Transverse colon (tissue), 3 donors: Measurements from ENCODE around the gene SPEF2.

Experiments
- EP300 ChIP-seq: sonication (generic); formaldehyde crosslinking; IDR thresholded peaks from one replicate; pipeline ENCODE4 v1.6.1; 2017; ENCODE audit warnings: antibody characterized with exemption, low read depth
- TF ChIP-seq, protein P1 (sequence below), 5 experiments: fragments of 200-600 bp in 3 of 5; fragments of 450-650 bp in 2 of 5; sonication (generic) in 3 of 5; IDR thresholded peaks; 1 replicate in 2 of 5; 2 replicates in 3 of 5; pipeline ENCODE4 v1.5.1; 2016 to 2017; ENCODE audit warnings: antibody characterized with exemption in 5 of 5, inconsistent platforms in 3 of 5, mild to moderate bottlenecking in 2 of 5, moderate library complexity in 1 of 5

- TF ChIP-seq, protein P1, sequence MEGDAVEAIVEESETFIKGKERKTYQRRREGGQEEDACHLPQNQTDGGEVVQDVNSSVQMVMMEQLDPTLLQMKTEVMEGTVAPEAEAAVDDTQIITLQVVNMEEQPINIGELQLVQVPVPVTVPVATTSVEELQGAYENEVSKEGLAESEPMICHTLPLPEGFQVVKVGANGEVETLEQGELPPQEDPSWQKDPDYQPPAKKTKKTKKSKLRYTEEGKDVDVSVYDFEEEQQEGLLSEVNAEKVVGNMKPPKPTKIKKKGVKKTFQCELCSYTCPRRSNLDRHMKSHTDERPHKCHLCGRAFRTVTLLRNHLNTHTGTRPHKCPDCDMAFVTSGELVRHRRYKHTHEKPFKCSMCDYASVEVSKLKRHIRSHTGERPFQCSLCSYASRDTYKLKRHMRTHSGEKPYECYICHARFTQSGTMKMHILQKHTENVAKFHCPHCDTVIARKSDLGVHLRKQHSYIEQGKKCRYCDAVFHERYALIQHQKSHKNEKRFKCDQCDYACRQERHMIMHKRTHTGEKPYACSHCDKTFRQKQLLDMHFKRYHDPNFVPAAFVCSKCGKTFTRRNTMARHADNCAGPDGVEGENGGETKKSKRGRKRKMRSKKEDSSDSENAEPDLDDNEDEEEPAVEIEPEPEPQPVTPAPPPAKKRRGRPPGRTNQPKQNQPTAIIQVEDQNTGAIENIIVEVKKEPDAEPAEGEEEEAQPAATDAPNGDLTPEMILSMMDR (IDR thresholded peaks at IDR 0.05), result peak; percentile 59 to 82 (median 74)
- TF ChIP-seq EP300, result no peak
These were observed at the start of gene SPEF2 for GRCh38 chr5:35617435-35618303.
